CD14-positive monocyte (primary cell): ENCODE results near the gene FUT8. TPM values are rescaled to one million over a fixed set of nuclear protein-coding genes. Genes with fewer than 3 reads are reported as not detected.

Source experiments
- DNase-seq, 3 donors: peaks; one replicate each; pipeline ENCODE4 v3.0.0-alpha.2; 2011 to 2022
- H2AFZ ChIP-seq: 2 replicates; pipeline ENCODE4 v1.6.0; 2012; ENCODE audit warnings: mild to moderate bottlenecking, low read depth, low read length, inconsistent platforms; ENCODE audit not compliant: insufficient read depth, poor library complexity, severe bottlenecking
- H3K27ac ChIP-seq, 2 donors: 1 replicate in 1 of 2; 2 replicates in 1 of 2; pipeline ENCODE4 v1.5.1; 2012 to 2013; ENCODE audit warnings: low read length in 2 of 2, control low read depth in 1 of 2, inconsistent platforms in 1 of 2, low read depth in 1 of 2, mild to moderate bottlenecking in 1 of 2
- H3K27me3 ChIP-seq, 2 donors: one replicate each; pipeline versions ENCODE4 v1.6.0 to v1.6.1; 2011 to 2013; ENCODE audit warnings: low read length in 2 of 2; ENCODE audit not compliant: control insufficient read depth in 2 of 2, insufficient read depth in 2 of 2
- H3K36me3 ChIP-seq, 2 donors: replicated peaks in 1 of 2; 1 replicate in 1 of 2; 2 replicates in 1 of 2; pipeline versions ENCODE4 v1.5.1 to v1.6.1; 2012 to 2013; ENCODE audit warnings: low read length in 2 of 2, control low read depth in 1 of 2, inconsistent platforms in 1 of 2, mild to moderate bottlenecking in 1 of 2; ENCODE audit not compliant: insufficient read depth in 2 of 2, control insufficient read depth in 1 of 2
- H3K4me1 ChIP-seq, 2 donors: 1 replicate in 1 of 2; 2 replicates in 1 of 2; pipeline versions ENCODE4 v1.5.1 to v1.6.1; 2012 to 2013; ENCODE audit warnings: low read length in 2 of 2, control low read depth in 1 of 2, inconsistent platforms in 1 of 2, mild to moderate bottlenecking in 1 of 2, moderate library complexity in 1 of 2; ENCODE audit not compliant: insufficient read depth in 2 of 2, control insufficient read depth in 1 of 2
- H3K4me2 ChIP-seq: replicated peaks from 2 replicates; pipeline ENCODE3; 2012; ENCODE audit warnings: low read length, moderate library complexity, mild to moderate bottlenecking; ENCODE audit not compliant: poor library complexity, severe bottlenecking; ENCODE audit errors: extremely low read depth
- H3K4me3 ChIP-seq, 3 experiments: fragments of 200-600 bp in 1 of 3; sonication (generic) in 1 of 3; replicated peaks in 1 of 3; 1 replicate in 2 of 3; 2 replicates in 1 of 3; pipeline ENCODE4 v1.5.1; 2011 to 2013; ENCODE audit warnings: low read length in 3 of 3, mild to moderate bottlenecking in 3 of 3, control low read depth in 2 of 3, low read depth in 2 of 3, inconsistent platforms in 1 of 3, moderate library complexity in 1 of 3
- H3K79me2 ChIP-seq: 2 replicates; pipeline ENCODE4 v1.6.0; 2012; ENCODE audit warnings: mild to moderate bottlenecking, control low read depth, inconsistent platforms, low read length, moderate library complexity; ENCODE audit not compliant: insufficient read depth
- H3K9ac ChIP-seq: 2 replicates; pipeline ENCODE4 v1.6.0; 2017; ENCODE audit warnings: low read length, mild to moderate bottlenecking; ENCODE audit not compliant: insufficient read depth, poor library complexity, severe bottlenecking
- H3K9me3 ChIP-seq, 2 donors: replicated peaks in 1 of 2; 1 replicate in 1 of 2; 2 replicates in 1 of 2; pipeline versions ENCODE4 v1.5.1 to v1.6.1; 2012 to 2013; ENCODE audit warnings: low read length in 2 of 2, control low read depth in 1 of 2; ENCODE audit not compliant: control insufficient read depth in 1 of 2, insufficient read depth in 1 of 2
- H4K20me1 ChIP-seq: 2 replicates; pipeline ENCODE4 v1.6.0; 2012; ENCODE audit warnings: mild to moderate bottlenecking, low read length, control low read depth, moderate library complexity; ENCODE audit not compliant: insufficient read depth
- H3K27ac Mint-ChIP-seq, 7 donors: one replicate each; pipeline ENCODE4 v1.8.0; 2020; ENCODE audit warnings: mild to moderate bottlenecking in 7 of 7, mixed read lengths in 7 of 7, moderate library complexity in 6 of 7, inconsistent platforms in 2 of 7
- H3K27me3 Mint-ChIP-seq, 3 donors: one replicate each; pipeline ENCODE4 v1.8.0; 2021 to 2022; ENCODE audit warnings: low read depth in 3 of 3, mild to moderate bottlenecking in 3 of 3, mixed read lengths in 3 of 3, moderate library complexity in 3 of 3, inconsistent platforms in 1 of 3
- H3K36me3 Mint-ChIP-seq, 2 donors: one replicate each; pipeline ENCODE4 v1.8.0; 2020; ENCODE audit warnings: mixed read lengths in 2 of 2, inconsistent platforms in 1 of 2, mild to moderate bottlenecking in 1 of 2
- H3K4me1 Mint-ChIP-seq: one replicate; pipeline ENCODE4 v1.8.0; 2020; ENCODE audit warnings: mild to moderate bottlenecking, mixed read lengths
- H3K4me3 Mint-ChIP-seq, 2 donors: one replicate each; pipeline ENCODE4 v1.8.0; 2020; ENCODE audit warnings: mild to moderate bottlenecking in 2 of 2, mixed read lengths in 2 of 2, moderate library complexity in 1 of 2
- H3K9me3 Mint-ChIP-seq, 7 donors: one replicate each; pipeline ENCODE4 v1.8.0; 2020 to 2022; ENCODE audit warnings: mixed read lengths in 7 of 7, mild to moderate bottlenecking in 6 of 7, moderate library complexity in 6 of 7, inconsistent platforms in 2 of 7
- WGBS: methylation state at CpG from one replicate; pipeline ENCODE4 v1.1.5; 2013; ENCODE audit warnings: missing lambda C conversion rate; ENCODE audit not compliant: insufficient coverage; 5-methylcytosine and 5-hydroxymethylcytosine counted together
- intact Hi-C, 2 donors: fragments of 100-400 bp; cut with micrococcal nuclease; formaldehyde crosslinking; loops; one replicate each; pipeline versions ENCODE4 v1.15.0 to v1.15.1; 2023
- polyA plus RNA-seq, 3 donors: library from polyadenylated mRNA; depleted of rRNA in 1 of 3; unstranded in 2 of 3; stranded (reverse) in 1 of 3; fragments of 300-500 nt in 2 of 3; fragments of >200 nt in 1 of 3; fragmentation: Illumina TruSeq in 2 of 3; gene quantifications; 1 replicate in 2 of 3; 2 replicates in 1 of 3; pipeline ENCODE4 v1.2.3, GENCODE V29; 2012 to 2021
- TF ChIP-seq, protein P1 (sequence below): fragments of 200-600 bp; IDR thresholded peaks from one replicate; pipeline ENCODE4 v1.8.0; 2022; ENCODE audit warnings: antibody characterized with exemption, mild to moderate bottlenecking

Gene FUT8
- polyA plus RNA-seq, 3 donors, result 1.6 to 5.1 (median 5.0) TPM

DNA sequence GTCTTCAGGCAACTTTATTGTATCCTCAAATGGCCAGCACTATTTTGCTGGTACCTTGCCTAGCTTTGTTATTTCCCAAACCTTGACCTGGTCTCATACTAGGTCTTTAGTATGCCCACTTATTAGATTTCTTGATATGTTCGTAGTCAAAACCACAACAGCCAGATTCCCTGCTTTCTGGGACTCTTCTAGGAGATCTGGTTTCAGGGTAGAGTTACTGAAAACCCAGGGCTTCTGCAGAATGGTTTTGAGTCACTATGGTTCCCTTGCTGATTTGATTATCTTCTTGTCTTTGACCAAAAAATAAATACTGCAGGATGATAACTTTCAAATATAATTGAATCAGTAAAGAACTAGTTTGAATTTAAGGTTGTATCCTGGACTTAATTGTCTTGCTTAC, 211.2 kb downstream of the FUT8 start:
- no peak overlapping the region for H2AFZ ChIP-seq
- no peaks in the 10 kb centered on the region for H4K20me1 ChIP-seq
- H3K4me3 ChIP-seq, result no peak overlapping the region
- H3K4me2 ChIP-seq, result no peak overlapping the region
- H3K9ac ChIP-seq, result no peak overlapping the region
- no peaks in the 10 kb centered on the region for H3K36me3 ChIP-seq
- Mint-ChIP-seq H3K4me1 (peaks cover 6% of the 10 kb centered on the region), H3K27ac (no peak overlapping the region), H3K9me3 (peaks cover 0 to 6% (median 0%) of the 10 kb centered on the region in 7 donors), H3K27me3 (peaks cover 0 to 1% (median 0%) of the 10 kb centered on the region in 3 donors), H3K4me3 (no peak overlapping the region), H3K36me3 (peaks cover 0 to 3% of the 10 kb centered on the region in 2 donors)
- TF ChIP-seq, protein P1, sequence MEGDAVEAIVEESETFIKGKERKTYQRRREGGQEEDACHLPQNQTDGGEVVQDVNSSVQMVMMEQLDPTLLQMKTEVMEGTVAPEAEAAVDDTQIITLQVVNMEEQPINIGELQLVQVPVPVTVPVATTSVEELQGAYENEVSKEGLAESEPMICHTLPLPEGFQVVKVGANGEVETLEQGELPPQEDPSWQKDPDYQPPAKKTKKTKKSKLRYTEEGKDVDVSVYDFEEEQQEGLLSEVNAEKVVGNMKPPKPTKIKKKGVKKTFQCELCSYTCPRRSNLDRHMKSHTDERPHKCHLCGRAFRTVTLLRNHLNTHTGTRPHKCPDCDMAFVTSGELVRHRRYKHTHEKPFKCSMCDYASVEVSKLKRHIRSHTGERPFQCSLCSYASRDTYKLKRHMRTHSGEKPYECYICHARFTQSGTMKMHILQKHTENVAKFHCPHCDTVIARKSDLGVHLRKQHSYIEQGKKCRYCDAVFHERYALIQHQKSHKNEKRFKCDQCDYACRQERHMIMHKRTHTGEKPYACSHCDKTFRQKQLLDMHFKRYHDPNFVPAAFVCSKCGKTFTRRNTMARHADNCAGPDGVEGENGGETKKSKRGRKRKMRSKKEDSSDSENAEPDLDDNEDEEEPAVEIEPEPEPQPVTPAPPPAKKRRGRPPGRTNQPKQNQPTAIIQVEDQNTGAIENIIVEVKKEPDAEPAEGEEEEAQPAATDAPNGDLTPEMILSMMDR, result no peak
- no peaks in the 10 kb centered on the region for H3K27me3 ChIP-seq
- WGBS, result no CpG with 5 or more reads among the region's 1 CpG
- no peak overlapping the region for H3K27ac ChIP-seq
- H3K4me1 ChIP-seq, result no peaks in the 10 kb centered on the region
- no peak for DNase-seq
- H3K9me3 ChIP-seq, result no peaks in the 10 kb centered on the region
- intact Hi-C loops, result no loop called here
- H3K79me2 ChIP-seq, result no peaks in the 10 kb centered on the region

DNA sequence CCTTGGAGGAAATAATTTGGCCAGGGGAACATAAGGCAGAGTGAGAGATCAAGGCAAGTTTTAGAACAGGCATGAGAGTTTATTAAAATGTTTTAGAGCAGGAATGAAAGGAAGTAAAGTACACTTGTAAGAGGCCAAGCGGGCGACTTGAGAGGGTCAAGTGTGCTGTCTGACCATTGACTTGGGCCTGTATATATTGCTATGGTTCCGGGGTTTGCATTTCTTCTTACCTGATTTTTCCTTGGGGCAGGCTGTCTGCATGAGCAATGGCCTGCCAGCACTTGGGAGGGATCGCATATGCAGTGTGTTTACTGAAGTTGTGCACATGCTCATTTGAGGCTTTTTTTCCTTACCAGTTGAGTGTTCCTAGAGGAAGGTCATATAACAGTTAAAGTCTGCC, 214.8 kb downstream of the FUT8 start:
- no peak for DNase-seq
- TF ChIP-seq, protein P1, result no peak
- Histone ChIP-seq H3K27ac (no peak overlapping the region), H3K4me3 (no peak overlapping the region), H3K4me1 (no peaks in the 10 kb centered on the region), H2AFZ (no peak overlapping the region), H3K4me2 (no peak overlapping the region), H3K79me2 (no peaks in the 10 kb centered on the region), H3K9ac (no peak overlapping the region), H4K20me1 (no peaks in the 10 kb centered on the region), H3K27me3 (no peaks in the 10 kb centered on the region), H3K36me3 (no peaks in the 10 kb centered on the region), H3K9me3 (no peaks in the 10 kb centered on the region)
- 100% methylated on average over 3 of the region's 4 CpGs for WGBS
- H3K27me3 Mint-ChIP-seq, result peaks cover 0 to 1% (median 0%) of the 10 kb centered on the region in 3 donors
- no peaks in the 10 kb centered on the region for H3K4me1 Mint-ChIP-seq
- H3K27ac Mint-ChIP-seq, result no peak overlapping the region
- peaks cover 0 to 3% (median 0%) of the 10 kb centered on the region in 7 donors for H3K9me3 Mint-ChIP-seq
- no peak overlapping the region for H3K4me3 Mint-ChIP-seq
- H3K36me3 Mint-ChIP-seq, result peaks cover 3% of the 10 kb centered on the region in 2 donors
- intact Hi-C loops, result no loop called here
